Calu3 (cell line): Measurements from ENCODE around the gene KRT72. TPM values are rescaled to one million over a fixed set of nuclear protein-coding genes. Genes with fewer than 3 reads are reported as not detected.

Experiments
- Bru-seq: library from RNA; stranded (reverse); fragments of 400-500 nt; gene quantifications from one replicate; lab custom pipeline; 2021; lab: Mats Ljungman, UMichigan
- BruChase-seq, 2 experiments: library from RNA; stranded (reverse); fragments of 400-500 nt; gene quantifications; one replicate each; lab custom pipeline; 2021; lab: Mats Ljungman, UMichigan
- BruUV-seq: library from RNA; stranded (reverse); fragments of 400-500 nt; replicated peaks from 2 replicates; lab custom pipeline; 2021; lab: Mats Ljungman, UMichigan
- CTCF ChIA-PET: fragments of 300-600 bp; sonication (Branson Sonifier 250); formaldehyde crosslinking; loops from one replicate; lab custom pipeline; 2022; ENCODE audit warnings: antibody characterized with exemption; lab: Charles Lee
- DNase-seq: peaks from one replicate; pipeline ENCODE4 v3.0.0; 2022
- H3K27ac Mint-ChIP-seq: one replicate; pipeline ENCODE4 v1.8.0; 2022; ENCODE audit warnings: mixed read lengths; ENCODE audit not compliant: unreplicated experiment
- H3K27me3 Mint-ChIP-seq: one replicate; pipeline ENCODE4 v1.8.0; 2022; ENCODE audit warnings: mixed read lengths; ENCODE audit not compliant: unreplicated experiment
- H3K36me3 Mint-ChIP-seq: one replicate; pipeline ENCODE4 v1.8.0; 2022; ENCODE audit warnings: mild to moderate bottlenecking, moderate library complexity, mixed read lengths; ENCODE audit not compliant: insufficient read depth, unreplicated experiment
- H3K4me1 Mint-ChIP-seq: one replicate; pipeline ENCODE4 v1.8.0; 2022; ENCODE audit warnings: mild to moderate bottlenecking, low read depth, mixed read lengths; ENCODE audit not compliant: unreplicated experiment
- H3K4me3 Mint-ChIP-seq: one replicate; pipeline ENCODE4 v1.8.0; 2022; ENCODE audit warnings: mild to moderate bottlenecking, low read depth, moderate library complexity, mixed read lengths; ENCODE audit not compliant: unreplicated experiment
- H3K9me3 Mint-ChIP-seq: one replicate; pipeline ENCODE4 v1.8.0; 2022; ENCODE audit warnings: low read depth, mixed read lengths; ENCODE audit not compliant: unreplicated experiment
- CTCF ChIP-seq: fragments of 200-600 bp; IDR thresholded peaks from one replicate; pipeline ENCODE4 v1.8.0; 2022; ENCODE audit warnings: antibody characterized with exemption; ENCODE audit not compliant: unreplicated experiment
- intact Hi-C: fragments of 100-400 bp; cut with micrococcal nuclease; formaldehyde crosslinking; loops from one replicate; pipeline ENCODE4 v1.10.0; 2022; ENCODE audit not compliant: unreplicated experiment
- long read RNA-seq: library from polyadenylated mRNA; stranded (forward); transcript quantifications from one replicate; pipeline ENCODE4 v2.0.0, GENCODE V29; 2022
- total RNA-seq: library from RNA; stranded (reverse); gene quantifications from 2 replicates; pipeline ENCODE4 v1.2.3, GENCODE V29; 2022

Gene KRT72
- total RNA-seq (not detected in 2 replicates), Bru-seq, nascent RNA (not detected), BruChase-seq, experiment 1, labeled RNA remaining after a 6-hour chase (not detected), BruChase-seq, experiment 2, labeled RNA remaining after a 2-hour chase (not detected)
- long read RNA-seq, result 0 reads

GRCh38 chr12:52600941-52601481 lies at the start of gene KRT72:
Gene KRT72, minus strand, starts transcription at chr12:52601463. Its CDS starts 11 bp downstream, at chr12:52601452.
- no peaks in the 10 kb centered on the region for H3K9me3 Mint-ChIP-seq
- no peak for TF ChIP-seq CTCF
- H3K27me3 Mint-ChIP-seq, result peaks cover 68% of the 10 kb centered on the region
- no peaks in the 10 kb centered on the region for H3K36me3 Mint-ChIP-seq
- no peak within 1 kb of the TSS for H3K4me3 Mint-ChIP-seq
- H3K27ac Mint-ChIP-seq, result no peak within 1 kb of the TSS
- intact Hi-C loops, result no loop called here
- BruUV-seq, result no TSS peak
- no peaks in the 10 kb centered on the region for H3K4me1 Mint-ChIP-seq
- CTCF ChIA-PET, result no interaction called here
- no peak for DNase-seq

GRCh38 chr12:52650520-52651081 lies 49.3 kb upstream of the KRT72 start:
- Mint-ChIP-seq H3K27ac (no peak overlapping the region), H3K27me3 (peaks cover 82% of the 10 kb centered on the region), H3K9me3 (no peaks in the 10 kb centered on the region), H3K4me1 (peaks cover 4% of the 10 kb centered on the region), H3K4me3 (no peak overlapping the region), H3K36me3 (no peaks in the 10 kb centered on the region)
- BruUV-seq, result no TSS peak
- no peak for DNase-seq
- no peak for TF ChIP-seq CTCF
- CTCF ChIA-PET, result no interaction called here
- intact Hi-C loops, result no loop called here

- Mint-ChIP-seq H3K9me3 (no peaks in the 10 kb centered on the region), H3K27ac (no peak overlapping the region), H3K4me1 (no peaks in the 10 kb centered on the region), H3K4me3 (no peak overlapping the region), H3K27me3 (peaks cover 82% of the 10 kb centered on the region), H3K36me3 (no peaks in the 10 kb centered on the region)
- no peak for DNase-seq
- intact Hi-C loops, result no loop called here
- TF ChIP-seq CTCF, result no peak
- CTCF ChIA-PET, result no interaction called here
- BruUV-seq, result no TSS peak
These were observed 47.8 kb upstream of the KRT72 start for GRCh38 chr12:52649066-52649465.

GRCh38 chr12:52648012-52648550 lies 46.8 kb upstream of the KRT72 start:
- no peak for TF ChIP-seq CTCF
- no TSS peak for BruUV-seq
- H3K4me3 Mint-ChIP-seq, result no peak overlapping the region
- no peak overlapping the region for H3K27ac Mint-ChIP-seq
- H3K4me1 Mint-ChIP-seq, result no peaks in the 10 kb centered on the region
- peaks cover 82% of the 10 kb centered on the region for H3K27me3 Mint-ChIP-seq
- no peak for DNase-seq
- CTCF ChIA-PET, result no interaction called here
- no peaks in the 10 kb centered on the region for H3K9me3 Mint-ChIP-seq
- intact Hi-C loops, result no loop called here
- no peaks in the 10 kb centered on the region for H3K36me3 Mint-ChIP-seq
